ENCODE results near the gene SUGP1.

The SUGP1 gene

DNA sequence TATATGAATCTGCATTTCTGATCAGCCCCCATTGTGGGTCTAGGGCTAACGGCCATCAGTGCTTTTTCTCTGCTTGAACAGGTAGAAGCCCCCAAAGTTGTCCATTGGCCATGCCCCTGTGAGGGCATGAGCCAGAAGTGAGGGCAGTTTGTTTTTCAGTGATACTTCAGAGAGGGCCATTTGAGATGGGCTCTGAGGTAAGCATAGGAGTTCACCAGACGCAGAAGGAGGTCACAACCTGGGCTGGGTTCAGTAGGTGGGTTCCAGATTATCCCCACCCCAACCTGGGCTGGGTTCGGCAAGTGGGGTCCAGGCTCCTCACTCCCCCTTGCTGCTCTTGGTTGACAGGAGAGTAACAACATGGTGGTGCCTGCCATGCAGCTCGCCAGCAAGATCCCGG, 33.7 kb upstream of the SUGP1 start:
- no peak for TF ChIP-seq TAF1 (IDR thresholded peaks at IDR 0.05; ENCODE audit: borderline replicate concordance, insufficient read depth, low read length)
- no peak for TF ChIP-seq FOXP2 (optimal IDR thresholded peaks at IDR 0.05; ENCODE audit: borderline replicate concordance, extremely low read depth, extremely low read length, insufficient read depth)
- TF ChIP-seq POLR2AphosphoS5 (IDR thresholded peaks at IDR 0.05; ENCODE audit: low read depth, low read length) = no peak
- TF ChIP-seq SIN3A (IDR thresholded peaks at IDR 0.05; ENCODE audit: borderline replicate concordance, insufficient read depth, low read length) = no peak
- TF ChIP-seq, protein P1, sequence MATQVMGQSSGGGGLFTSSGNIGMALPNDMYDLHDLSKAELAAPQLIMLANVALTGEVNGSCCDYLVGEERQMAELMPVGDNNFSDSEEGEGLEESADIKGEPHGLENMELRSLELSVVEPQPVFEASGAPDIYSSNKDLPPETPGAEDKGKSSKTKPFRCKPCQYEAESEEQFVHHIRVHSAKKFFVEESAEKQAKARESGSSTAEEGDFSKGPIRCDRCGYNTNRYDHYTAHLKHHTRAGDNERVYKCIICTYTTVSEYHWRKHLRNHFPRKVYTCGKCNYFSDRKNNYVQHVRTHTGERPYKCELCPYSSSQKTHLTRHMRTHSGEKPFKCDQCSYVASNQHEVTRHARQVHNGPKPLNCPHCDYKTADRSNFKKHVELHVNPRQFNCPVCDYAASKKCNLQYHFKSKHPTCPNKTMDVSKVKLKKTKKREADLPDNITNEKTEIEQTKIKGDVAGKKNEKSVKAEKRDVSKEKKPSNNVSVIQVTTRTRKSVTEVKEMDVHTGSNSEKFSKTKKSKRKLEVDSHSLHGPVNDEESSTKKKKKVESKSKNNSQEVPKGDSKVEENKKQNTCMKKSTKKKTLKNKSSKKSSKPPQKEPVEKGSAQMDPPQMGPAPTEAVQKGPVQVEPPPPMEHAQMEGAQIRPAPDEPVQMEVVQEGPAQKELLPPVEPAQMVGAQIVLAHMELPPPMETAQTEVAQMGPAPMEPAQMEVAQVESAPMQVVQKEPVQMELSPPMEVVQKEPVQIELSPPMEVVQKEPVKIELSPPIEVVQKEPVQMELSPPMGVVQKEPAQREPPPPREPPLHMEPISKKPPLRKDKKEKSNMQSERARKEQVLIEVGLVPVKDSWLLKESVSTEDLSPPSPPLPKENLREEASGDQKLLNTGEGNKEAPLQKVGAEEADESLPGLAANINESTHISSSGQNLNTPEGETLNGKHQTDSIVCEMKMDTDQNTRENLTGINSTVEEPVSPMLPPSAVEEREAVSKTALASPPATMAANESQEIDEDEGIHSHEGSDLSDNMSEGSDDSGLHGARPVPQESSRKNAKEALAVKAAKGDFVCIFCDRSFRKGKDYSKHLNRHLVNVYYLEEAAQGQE (IDR thresholded peaks at IDR 0.05; ENCODE audit: insufficient read depth in 1 of 2, low read depth in 2 of 2, low read length in 2 of 2) = no peak

DNA sequence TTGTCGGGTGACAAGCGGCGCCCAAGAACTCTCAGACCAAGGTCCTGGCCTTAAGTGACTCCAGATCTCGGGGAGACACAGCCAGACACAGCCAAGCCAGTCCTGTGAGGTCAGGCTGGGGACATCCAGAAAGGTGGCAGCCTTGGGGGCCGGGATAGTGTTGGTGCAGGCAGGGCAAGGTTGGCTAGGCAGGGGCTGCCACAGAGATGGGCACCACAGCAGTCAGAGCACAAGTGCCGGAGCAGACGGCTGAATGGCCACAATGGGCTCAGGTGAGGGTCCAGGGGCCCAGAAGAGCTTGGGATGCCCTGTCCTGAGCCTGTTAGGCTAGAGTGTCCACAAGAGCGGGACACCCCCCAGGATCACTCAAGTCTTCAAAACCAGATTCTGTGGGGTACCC, 32.5 kb upstream of the SUGP1 start:
- no peak for TF ChIP-seq TAF1 (IDR thresholded peaks at IDR 0.05; ENCODE audit: borderline replicate concordance, insufficient read depth, low read length)
- TF ChIP-seq, protein P1 (IDR thresholded peaks at IDR 0.05; ENCODE audit: insufficient read depth in 1 of 2, low read depth in 2 of 2, low read length in 2 of 2) = no peak
- no peak for TF ChIP-seq FOXP2 (optimal IDR thresholded peaks at IDR 0.05; ENCODE audit: borderline replicate concordance, extremely low read depth, extremely low read length, insufficient read depth)
- TF ChIP-seq SIN3A (IDR thresholded peaks at IDR 0.05; ENCODE audit: borderline replicate concordance, insufficient read depth, low read length) = no peak
- TF ChIP-seq POLR2AphosphoS5 (IDR thresholded peaks at IDR 0.05; ENCODE audit: low read depth, low read length) = no peak

DNA sequence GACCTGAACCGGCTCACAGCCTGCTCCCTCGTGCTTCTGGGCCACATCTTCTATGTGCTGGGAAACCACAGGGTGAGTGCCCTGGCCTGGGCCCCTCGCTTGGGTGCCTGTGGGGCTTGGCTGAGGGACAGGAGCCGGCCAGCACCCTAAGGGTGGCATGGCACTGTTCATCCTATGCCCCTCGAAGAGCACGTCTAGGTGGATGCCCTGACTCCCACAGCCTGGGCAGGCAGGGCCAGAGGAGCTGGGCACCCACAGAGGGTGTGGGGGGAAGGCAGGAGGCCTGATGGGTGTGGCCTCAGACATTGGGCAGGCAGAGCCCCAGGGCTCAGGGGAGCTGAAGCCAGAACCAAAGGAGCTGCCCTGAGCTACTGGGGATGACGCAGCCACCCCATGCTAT, 29.1 kb upstream of the SUGP1 start:
- no peak for TF ChIP-seq FOXP2 (optimal IDR thresholded peaks at IDR 0.05; ENCODE audit: borderline replicate concordance, extremely low read depth, extremely low read length, insufficient read depth)

DNA sequence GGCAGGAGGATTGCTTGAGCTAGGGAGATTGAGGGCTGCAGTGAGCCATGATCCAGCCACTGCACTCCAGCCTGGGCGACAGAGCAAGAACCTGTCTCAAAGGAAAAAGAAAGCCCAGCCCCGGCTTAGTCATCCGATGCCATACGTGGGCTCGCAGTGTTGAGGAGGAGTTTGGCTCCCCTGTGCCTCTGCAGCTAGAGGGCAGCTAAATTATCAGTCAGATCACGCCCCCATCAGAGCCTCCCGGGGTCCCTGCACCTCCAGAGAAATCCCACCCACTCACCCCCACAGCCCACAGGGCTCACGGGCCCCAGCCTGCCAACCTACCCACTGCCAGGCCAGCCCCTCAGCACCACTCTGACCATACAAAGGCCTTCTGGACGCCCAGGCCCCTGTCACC, 28.0 kb upstream of the SUGP1 start:
- TF ChIP-seq FOXP2 (optimal IDR thresholded peaks at IDR 0.05; ENCODE audit: borderline replicate concordance, extremely low read depth, extremely low read length, insufficient read depth) = no peak
- no peak for TF ChIP-seq POLR2AphosphoS5 (IDR thresholded peaks at IDR 0.05; ENCODE audit: low read depth, low read length)
- TF ChIP-seq TAF1 (IDR thresholded peaks at IDR 0.05; ENCODE audit: borderline replicate concordance, insufficient read depth, low read length) = no peak
- TF ChIP-seq, protein P1 (IDR thresholded peaks at IDR 0.05; ENCODE audit: insufficient read depth in 1 of 2, low read depth in 2 of 2, low read length in 2 of 2) = no peak
- TF ChIP-seq SIN3A (IDR thresholded peaks at IDR 0.05; ENCODE audit: borderline replicate concordance, insufficient read depth, low read length) = no peak

DNA sequence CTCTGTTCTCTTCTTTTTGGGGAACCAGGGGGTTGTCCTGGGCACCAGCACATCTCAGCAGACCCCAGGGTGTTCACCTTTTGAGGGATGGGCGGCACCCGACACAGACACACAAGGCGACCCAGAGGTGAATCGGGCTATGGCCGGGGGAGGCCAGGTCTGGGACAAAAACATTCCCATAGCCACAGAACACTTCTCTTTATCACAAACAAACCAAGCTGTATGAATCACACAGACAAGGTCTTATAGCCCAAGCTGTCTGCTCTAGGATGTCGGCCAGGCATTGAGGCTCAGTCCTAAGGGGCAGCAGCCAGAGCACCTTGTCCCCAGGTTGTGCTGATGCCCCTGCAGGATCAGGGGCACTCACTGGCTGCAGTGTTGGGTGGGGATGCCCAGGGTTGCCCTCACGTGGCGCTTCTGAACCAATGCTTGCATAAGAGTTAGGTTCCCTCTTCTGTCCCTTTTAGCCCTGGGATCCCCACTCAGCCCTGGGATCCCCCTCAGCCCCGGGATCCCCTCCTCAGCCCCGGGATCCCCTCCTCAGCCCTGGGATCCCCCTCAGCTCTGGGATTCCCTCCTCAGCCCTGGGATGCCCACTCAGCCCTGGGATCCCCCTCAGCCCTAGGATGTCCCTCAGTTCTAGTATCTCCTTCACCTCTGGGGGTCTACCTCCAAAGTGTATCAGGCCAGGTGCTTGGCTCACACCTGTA, 27.2 kb upstream of the SUGP1 start:
- TF ChIP-seq SIN3A (IDR thresholded peaks at IDR 0.05; ENCODE audit: borderline replicate concordance, insufficient read depth, low read length) (no peak), TAF1 (IDR thresholded peaks at IDR 0.05; ENCODE audit: borderline replicate concordance, insufficient read depth, low read length) (no peak), POLR2AphosphoS5 (IDR thresholded peaks at IDR 0.05; ENCODE audit: low read depth, low read length) (no peak)
- TF ChIP-seq, protein P1 (IDR thresholded peaks at IDR 0.05; ENCODE audit: insufficient read depth in 1 of 2, low read depth in 2 of 2, low read length in 2 of 2) = no peak
